8988T (cell line): ENCODE results near the gene ITGA6.

Experiments used
- DNase-seq: peaks from one replicate; pipeline ENCODE4 v3.0.0; 2011

The ITGA6 gene

DNA sequence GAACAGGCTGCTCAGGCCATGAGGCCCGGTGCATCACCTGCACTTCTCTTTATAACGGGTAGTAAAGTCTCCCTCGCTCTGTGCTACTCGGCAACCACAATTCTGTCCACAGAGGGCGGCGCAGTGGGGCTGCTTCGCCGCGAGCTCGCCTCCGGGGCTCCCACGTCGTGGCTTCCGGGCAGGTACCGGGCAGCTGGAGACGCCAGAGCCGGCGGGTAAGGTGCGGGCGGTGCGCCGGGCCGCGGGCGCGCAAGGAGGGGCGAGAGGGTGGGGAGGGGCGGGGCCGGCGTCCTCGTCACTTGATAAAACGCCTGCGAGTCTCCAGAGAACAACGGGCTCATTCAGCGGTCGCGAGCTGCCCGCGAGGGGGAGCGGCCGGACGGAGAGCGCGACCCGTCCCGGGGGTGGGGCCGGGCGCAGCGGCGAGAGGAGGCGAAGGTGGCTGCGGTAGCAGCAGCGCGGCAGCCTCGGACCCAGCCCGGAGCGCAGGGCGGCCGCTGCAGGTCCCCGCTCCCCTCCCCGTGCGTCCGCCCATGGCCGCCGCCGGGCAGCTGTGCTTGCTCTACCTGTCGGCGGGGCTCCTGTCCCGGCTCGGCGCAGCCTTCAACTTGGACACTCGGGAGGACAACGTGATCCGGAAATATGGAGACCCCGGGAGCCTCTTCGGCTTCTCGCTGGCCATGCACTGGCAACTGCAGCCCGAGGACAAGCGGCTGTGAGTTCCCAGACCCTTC, at the start of gene ITGA6:
Gene ITGA6, plus strand, starts transcription at position 331 of the 734 bp plus-strand sequence.
- peak; percentile 76 for DNase-seq

- DNase-seq, result no peak
Measured at GRCh38 chr2:172380436-172381274, 46.7 kb upstream of the ITGA6 start.

DNA sequence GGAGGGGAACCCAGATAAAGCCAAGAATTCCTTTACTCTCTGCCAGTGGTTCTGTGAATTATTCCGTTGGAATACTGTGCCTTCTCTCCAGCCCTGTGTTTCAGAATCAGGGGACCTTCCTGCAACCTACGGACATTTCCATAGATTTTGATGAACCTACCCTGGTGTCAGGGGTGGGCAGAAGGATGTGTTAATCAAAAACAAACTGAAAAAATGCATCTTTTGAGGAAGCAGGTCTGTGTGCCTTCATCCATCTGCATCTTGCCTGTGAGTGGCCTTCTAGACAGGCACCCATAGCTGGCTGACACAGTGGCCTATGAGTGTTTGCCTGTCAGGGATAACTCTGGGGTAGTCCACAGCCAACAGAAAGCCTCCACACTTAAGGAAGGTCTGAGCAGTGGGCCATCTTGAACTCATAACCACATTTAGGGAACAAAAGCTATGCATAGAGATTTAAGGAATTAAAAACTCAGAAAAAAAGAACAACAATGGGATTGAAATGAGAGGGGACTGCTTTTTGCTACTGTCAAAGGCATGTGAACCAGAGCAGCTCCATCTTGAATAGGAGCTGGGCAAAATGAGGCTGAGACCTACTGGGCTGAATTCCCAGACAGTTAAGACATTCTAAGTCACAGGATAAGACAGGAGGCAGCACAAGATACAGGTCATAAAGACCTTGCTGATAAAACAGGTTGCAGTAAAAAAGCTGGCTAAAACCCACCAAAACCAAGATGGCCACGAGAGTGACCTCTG, 45.9 kb upstream of the ITGA6 start:
- DNase-seq, result no peak

GRCh38 chr2:172387361-172387760, 40.0 kb upstream of the ITGA6 start:
- no peak for DNase-seq

- DNase-seq, result no peak
Measured at GRCh38 chr2:172389685-172390339, 37.6 kb upstream of the ITGA6 start.

- DNase-seq, result no peak
Measured at GRCh38 chr2:172394002-172394401, 33.4 kb upstream of the ITGA6 start.

DNA sequence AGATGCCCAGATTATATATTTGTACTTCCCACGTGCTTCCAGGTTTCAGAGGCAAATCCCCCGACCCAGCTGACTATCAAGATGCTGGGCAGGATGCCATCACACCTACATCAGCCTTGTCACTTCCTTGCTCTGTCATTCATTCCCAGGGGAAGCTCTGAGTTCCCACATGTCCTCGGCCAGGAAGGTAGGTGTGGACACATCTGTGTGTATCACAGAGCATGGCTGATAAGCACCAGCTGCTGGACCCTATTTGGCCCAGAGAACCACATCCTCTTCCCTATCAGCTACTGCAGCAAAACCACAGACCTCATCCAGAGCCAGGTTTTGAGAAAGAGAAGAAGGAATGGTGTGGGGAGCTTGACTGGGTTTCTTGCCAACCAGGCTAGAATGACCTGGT, 31.9 kb upstream of the ITGA6 start:
- no peak for DNase-seq

DNA sequence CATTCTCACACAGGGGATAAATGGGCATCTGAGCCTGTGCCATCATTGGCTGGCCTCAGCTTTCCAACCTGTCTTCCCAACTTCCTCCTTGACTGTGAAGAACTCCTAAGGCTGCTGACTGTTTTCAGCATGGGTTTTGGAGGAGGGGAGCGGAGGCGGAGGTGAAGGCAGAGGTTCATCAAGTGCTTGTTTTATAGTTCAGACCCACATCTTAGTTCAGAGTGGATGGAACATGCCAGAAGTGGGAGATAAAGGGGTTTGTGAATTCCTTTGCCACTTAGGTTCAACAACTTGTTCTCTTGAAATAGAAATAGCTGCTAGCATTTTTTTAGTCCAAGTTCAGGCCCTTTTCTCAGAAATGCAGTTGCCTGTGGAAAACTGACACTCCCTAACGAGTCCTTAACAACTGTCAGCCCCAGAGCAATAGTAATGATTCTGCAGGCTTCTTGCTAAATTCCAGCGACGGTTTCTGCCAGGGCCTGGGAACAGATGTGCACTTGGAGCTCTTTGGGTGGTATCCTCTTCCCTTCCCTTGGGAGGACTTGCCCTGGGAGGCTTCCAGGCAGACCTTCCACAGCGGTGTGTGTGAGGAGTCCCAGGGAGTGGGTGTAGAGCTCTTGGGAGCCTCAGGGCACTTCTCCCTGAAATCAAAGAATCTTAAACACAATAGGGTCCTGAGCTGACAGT, 30.1 kb upstream of the ITGA6 start:
- DNase-seq, result no peak

DNA sequence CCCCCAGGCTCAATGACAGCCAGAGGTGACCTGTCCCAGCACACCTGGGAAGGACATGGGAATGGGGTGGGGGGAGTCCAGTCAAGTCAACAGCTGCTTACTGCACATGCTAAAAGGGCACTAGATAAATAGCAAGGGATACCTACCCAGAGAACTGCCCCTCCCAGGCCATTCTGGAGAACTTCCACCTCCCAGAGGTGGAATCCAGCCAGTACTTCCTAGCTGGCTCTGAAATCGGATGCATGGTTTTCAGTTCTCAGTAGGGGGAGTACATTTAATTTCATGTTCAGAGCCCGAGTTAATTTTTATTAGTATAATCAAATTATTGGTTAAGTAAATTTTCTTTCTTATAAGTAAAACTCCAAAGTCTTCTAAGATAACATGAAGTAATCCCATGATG, 28.9 kb upstream of the ITGA6 start:
- no peak for DNase-seq

GRCh38 chr2:172399765-172400164, 27.6 kb upstream of the ITGA6 start:
- DNase-seq, result no peak

DNA sequence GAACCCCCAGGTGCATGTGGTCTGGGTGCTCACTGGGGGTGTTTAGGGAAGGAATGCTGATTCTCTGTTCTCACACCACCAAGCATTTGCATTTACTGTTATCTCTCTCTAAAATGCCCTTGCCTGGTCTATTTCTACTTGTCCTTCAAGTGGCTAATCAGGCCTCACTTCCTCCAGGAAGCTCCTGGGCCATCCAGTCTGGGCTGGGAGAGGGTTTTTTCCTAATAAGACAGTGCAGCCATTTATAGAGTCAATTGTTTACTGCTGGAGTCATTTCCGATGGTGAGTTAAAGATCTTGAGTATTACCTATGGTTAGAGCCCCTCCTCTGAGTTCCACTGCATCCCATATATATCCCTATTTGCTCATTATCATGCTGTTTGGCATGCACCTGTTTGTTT, 25.2 kb upstream of the ITGA6 start:
- no peak for DNase-seq

GRCh38 chr2:172403402-172403801, 24.0 kb upstream of the ITGA6 start:
- no peak for DNase-seq

DNA sequence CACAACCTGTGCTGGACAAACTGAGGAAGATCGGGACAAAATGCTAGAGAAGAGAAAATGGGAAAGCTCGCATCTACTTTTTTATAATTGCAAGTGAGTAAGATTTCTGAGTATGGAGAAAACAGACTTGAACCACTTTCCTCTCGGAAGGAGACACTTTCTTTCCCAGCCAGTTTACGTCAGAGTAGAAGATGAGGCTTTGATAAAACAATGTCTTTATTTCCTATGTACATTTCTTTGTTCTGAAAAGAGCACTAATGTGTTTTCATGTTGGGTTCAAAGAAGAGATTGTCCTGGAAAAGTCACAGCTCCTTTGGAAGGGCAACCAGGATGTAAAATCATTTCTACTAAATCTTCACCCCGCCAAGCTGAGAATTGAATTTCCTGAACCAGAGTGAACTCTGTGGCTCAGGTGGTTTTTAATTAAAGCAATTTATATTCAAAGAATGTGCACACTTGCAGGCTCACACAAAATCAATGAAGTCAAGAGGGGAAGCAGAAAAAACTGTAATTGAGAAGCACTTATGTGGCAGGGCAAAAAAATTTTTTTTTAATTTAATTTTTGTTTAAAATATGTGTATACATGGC, 23.4 kb upstream of the ITGA6 start:
- DNase-seq, result no peak

DNA sequence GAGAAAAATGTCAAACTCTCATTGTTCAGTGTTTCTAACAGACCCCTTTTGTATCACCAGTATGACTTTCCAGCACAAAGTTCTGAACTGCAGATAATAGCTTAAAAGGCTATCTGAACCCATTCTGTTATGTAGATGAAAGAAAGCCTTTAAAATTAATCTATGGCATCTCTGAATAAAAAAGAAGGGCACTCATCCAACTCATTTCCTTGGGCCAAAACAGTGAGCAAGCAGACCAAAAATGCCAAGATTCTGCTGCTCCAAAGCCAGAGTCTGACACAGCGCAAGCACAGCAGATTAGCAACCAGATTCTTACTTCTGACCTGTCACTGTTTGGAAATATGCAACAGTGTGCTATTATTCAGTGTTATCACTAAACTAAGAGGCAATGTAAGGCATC, 22.6 kb upstream of the ITGA6 start:
- no peak for DNase-seq

DNA sequence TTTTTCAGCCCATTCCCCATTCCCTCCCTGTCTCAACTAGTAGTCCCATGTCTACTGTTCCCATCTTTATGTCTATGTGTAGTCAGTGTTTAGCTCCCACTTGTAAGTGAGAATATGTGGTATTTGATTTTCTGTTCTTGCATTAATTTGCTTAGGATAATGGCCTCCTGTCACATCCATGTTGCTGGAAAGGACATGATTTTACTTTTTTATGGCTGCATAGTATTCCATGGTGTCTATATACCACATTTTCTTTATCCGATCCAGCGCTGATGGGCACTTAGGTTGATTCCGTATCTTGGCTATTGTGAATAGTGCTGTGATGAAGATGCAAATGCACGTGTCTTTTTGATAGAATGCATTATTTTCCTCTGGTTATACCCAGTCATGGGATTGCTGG, 21.7 kb upstream of the ITGA6 start:
- no peak for DNase-seq

- DNase-seq, result no peak
Measured at GRCh38 chr2:172408143-172408766, 19.1 kb upstream of the ITGA6 start.

DNA sequence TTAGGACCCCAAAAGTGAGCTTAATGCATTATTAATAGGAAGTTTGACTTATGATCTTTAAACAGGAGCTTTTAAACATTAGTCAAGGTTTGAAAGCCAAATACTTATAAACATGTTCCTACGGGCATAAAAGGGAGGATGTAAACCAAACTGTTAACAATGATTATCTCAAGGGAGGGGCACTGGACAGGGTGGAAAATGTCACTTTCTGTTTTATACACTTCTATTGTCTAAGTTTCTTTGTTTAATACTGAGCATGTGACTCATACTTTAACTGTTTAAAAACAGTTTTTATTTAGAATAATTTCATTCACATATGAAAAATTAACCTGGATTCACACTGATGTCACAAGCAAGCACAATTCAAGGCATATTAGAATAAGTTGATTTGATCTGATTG, 18.3 kb upstream of the ITGA6 start:
- DNase-seq, result no peak

GRCh38 chr2:172412984-172413492, 14.3 kb upstream of the ITGA6 start:
- DNase-seq, result no peak

DNA sequence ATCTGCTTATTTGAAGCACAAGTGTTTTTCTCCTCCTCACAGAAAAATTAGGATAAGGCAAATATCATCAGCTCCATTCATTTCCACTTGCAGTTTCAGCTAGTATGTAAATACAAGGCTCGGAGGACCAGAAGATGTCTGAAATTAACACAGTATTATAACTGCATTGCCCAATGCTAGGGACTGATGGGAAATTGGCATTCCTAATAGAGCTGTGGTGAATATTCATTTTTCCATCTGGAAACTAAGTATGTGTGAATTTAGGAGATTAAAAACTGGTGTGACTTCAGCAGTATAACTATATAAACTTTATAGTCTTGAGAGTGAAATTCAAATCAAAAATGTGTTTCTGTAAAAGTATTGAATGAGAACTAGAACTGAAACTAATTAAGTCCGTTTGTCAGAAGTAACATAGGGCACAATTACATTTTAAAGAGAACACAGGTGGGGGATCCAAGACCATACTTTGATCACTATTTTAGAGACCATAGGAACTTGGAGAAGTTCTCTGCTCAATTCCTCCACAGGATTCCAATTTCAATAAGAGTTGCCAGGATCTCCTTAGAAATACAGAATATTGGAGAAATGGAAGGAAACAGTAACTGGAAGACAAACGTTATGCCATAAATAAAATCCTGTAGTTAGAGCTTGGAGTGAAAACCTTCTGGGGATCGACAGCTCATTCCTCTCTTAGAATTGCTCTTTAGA, 12.1 kb upstream of the ITGA6 start:
- DNase-seq, result no peak

- DNase-seq, result no peak
Measured at GRCh38 chr2:172415865-172416183, 11.6 kb upstream of the ITGA6 start.
